Epithelial cell of esophagus (primary cell): ENCODE data around the gene TCEA3.

ENCODE experiments used
- DNase-seq: peaks from one replicate; pipeline ENCODE4 v3.0.0; 2010; ENCODE audit warnings: low read depth
- H3K4me3 ChIP-seq: 2 replicates; pipeline ENCODE4 v1.5.1; 2011; ENCODE audit warnings: mild to moderate bottlenecking, low read length, control low read depth
- CTCF ChIP-seq: IDR thresholded peaks from 2 replicates; pipeline ENCODE4 v1.5.1; 2011; ENCODE audit warnings: low read depth, mild to moderate bottlenecking, low read length, control low read depth, inconsistent platforms; ENCODE audit not compliant: insufficient read depth; ENCODE audit errors: missing control alignments

TCEA3 gene

GRCh38 chr1:23408797-23409290 is 15.7 kb downstream of the TCEA3 start:
- H3K4me3 ChIP-seq = no peak overlapping the region
- no peak for TF ChIP-seq CTCF

GRCh38 chr1:23407016-23407630 is 17.4 kb downstream of the TCEA3 start:
- H3K4me3 ChIP-seq = no peak overlapping the region
- no peak for DNase-seq
- TF ChIP-seq CTCF = no peak

More at GRCh38 chr1:23408797-23409290, 15.7 kb downstream of the TCEA3 start:
- no peak for DNase-seq

- DNase-seq = no peak
- H3K4me3 ChIP-seq = no peak overlapping the region
- no peak for TF ChIP-seq CTCF
Observed at GRCh38 chr1:23405946-23406345, 18.6 kb downstream of the TCEA3 start.

DNA sequence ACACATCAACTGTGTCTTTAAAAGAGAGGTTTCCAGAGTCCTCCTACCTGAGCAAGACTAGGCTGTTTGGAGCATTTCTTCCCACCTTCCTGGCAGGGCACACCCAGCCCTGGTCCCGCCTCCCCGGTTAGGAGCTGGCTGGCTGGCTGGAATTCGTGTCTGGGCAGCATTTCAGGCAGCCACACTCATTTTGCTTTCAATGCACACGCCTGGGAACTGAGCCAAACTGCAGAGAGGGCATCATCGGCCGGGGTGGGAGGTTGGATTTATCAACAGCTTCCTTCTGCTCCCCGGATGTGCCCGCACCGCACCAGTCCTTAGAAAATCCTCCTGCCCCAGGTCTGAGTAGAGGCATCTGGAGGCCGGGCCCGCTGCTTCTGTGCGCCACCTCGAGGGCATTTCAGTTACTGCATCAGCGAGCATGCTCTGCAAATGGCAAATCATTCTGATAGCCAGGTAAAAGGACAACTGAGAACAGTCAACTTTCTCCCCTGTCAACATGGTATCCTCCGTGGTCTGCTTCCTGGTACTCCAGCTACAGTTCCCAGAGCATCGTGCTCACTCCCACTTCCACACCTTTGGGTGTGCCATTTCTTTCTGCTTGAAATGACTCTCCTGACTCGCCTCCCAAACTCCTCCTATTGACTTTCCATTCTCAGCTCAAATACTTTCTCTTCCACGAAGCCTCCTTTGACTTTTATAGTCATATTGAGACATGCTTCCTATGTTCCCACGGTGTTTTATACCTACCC is 20.6 kb downstream of the TCEA3 start:
- TF ChIP-seq CTCF = peak; percentile 95
- peak overlapping the region; percentile 24 for H3K4me3 ChIP-seq
- DNase-seq = peak; percentile 100

GRCh38 chr1:23403355-23403734 is 21.2 kb downstream of the TCEA3 start:
- H3K4me3 ChIP-seq = no peak overlapping the region

GRCh38 chr1:23403038-23403336 is 21.6 kb downstream of the TCEA3 start:
- no peak overlapping the region for H3K4me3 ChIP-seq
- no peak for TF ChIP-seq CTCF

More at GRCh38 chr1:23403355-23403734, 21.2 kb downstream of the TCEA3 start:
- DNase-seq = no peak
- TF ChIP-seq CTCF = no peak

More at GRCh38 chr1:23403038-23403336, 21.6 kb downstream of the TCEA3 start:
- DNase-seq = peak; percentile 84
